Measurements from ENCODE around the gene SLC7A5.

- no peak for TF ChIP-seq CTCF (IDR thresholded peaks at IDR 0.05)
- TF ChIP-seq POLR2A (IDR thresholded peaks at IDR 0.05) = no peak
- no peak for TF ChIP-seq POLR2AphosphoS5 (IDR thresholded peaks at IDR 0.05)
Measured at GRCh38 chr16:87881324-87882200, 12.3 kb upstream of the SLC7A5 start.
